GM18909 (cell line): ENCODE results near the gene RALGAPB.
"Not testable (repeated sequence)": the region's sequence is repeated elsewhere in the genome, so short reads cannot be mapped to it uniquely, and the experiment has no call there.

Experiments
- ATAC-seq: cut with Tn5 transposase; IDR thresholded peaks from one replicate; pipeline ENCODE4 v1.9.1; 2021; ENCODE audit warnings: mild to moderate bottlenecking; ENCODE audit not compliant: unreplicated experiment, poor library complexity

RALGAPB gene

GRCh38 chr20:38581013-38581412 lies 108.4 kb downstream of the RALGAPB start, which contains the start of gene ADIG:
Gene ADIG (plus strand): TSS chr20:38581197. CDS start chr20:38581251, 54 bp downstream.
- ATAC-seq, result no peak

- no peak for ATAC-seq
Measured at GRCh38 chr20:38581830-38582358, 109.3 kb downstream of the RALGAPB start.

GRCh38 chr20:38583306-38583705 lies 110.7 kb downstream of the RALGAPB start:
- no peak for ATAC-seq

- ATAC-seq, result no peak
Measured at GRCh38 chr20:38584099-38584763, 111.6 kb downstream of the RALGAPB start.

GRCh38 chr20:38585404-38586180 lies 112.9 kb downstream of the RALGAPB start:
- no peak for ATAC-seq

- no peak for ATAC-seq
Measured at GRCh38 chr20:38586181-38586525, 113.5 kb downstream of the RALGAPB start.

- no peak for ATAC-seq
Measured at GRCh38 chr20:38588303-38588702, 115.7 kb downstream of the RALGAPB start.

GRCh38 chr20:38589351-38589750 lies 116.7 kb downstream of the RALGAPB start:
- ATAC-seq, result no peak

GRCh38 chr20:38589967-38590675 lies 117.5 kb downstream of the RALGAPB start:
- no peak for ATAC-seq

GRCh38 chr20:38590676-38591473 lies 118.2 kb downstream of the RALGAPB start:
- ATAC-seq, result no peak

- ATAC-seq, result no peak
Measured at GRCh38 chr20:38591474-38592410, 119.1 kb downstream of the RALGAPB start.

- not testable (repeated sequence) for ATAC-seq
Measured at GRCh38 chr20:38592411-38592790, 119.8 kb downstream of the RALGAPB start.

- ATAC-seq, result not testable (repeated sequence)
Measured at GRCh38 chr20:38594281-38594680, 121.6 kb downstream of the RALGAPB start.

GRCh38 chr20:38595886-38596285 lies 123.2 kb downstream of the RALGAPB start:
- ATAC-seq, result not testable (repeated sequence)

GRCh38 chr20:38599410-38599882 lies 126.8 kb downstream of the RALGAPB start:
- ATAC-seq, result no peak

GRCh38 chr20:38600057-38600456 lies 127.4 kb downstream of the RALGAPB start:
- no peak for ATAC-seq

GRCh38 chr20:38601216-38602184 lies 128.9 kb downstream of the RALGAPB start, which contains the start of gene ARHGAP40:
Gene ARHGAP40 (plus strand): TSS chr20:38601809.
- no peak for ATAC-seq

GRCh38 chr20:38602185-38602581 lies 129.5 kb downstream of the RALGAPB start:
- no peak for ATAC-seq
